WI38 (cell line): ENCODE measurements around the gene DNAJB14.

ENCODE experiments used
- H3K4me3 ChIP-seq: 2 replicates; pipeline ENCODE4 v1.5.1; 2011; ENCODE audit warnings: low read depth, mild to moderate bottlenecking, control low read depth, low read length
- CTCF ChIP-seq: IDR thresholded peaks from 2 replicates; pipeline ENCODE4 v1.5.1; 2012; ENCODE audit warnings: low read depth, mild to moderate bottlenecking, control low read depth, low read length

Gene DNAJB14

GRCh38 chr4:99946356-99947189 is at the start of gene DNAJB14:
Gene DNAJB14, minus strand, starts transcription at chr4:99946618. Its CDS starts 47 bp downstream, at chr4:99946571.
- H3K4me3 ChIP-seq: peak within 1 kb of the TSS; percentile 68
- no peak for TF ChIP-seq CTCF

GRCh38 chr4:99991741-99992140 is 45.3 kb upstream of the DNAJB14 start:
- TF ChIP-seq CTCF: no peak
- H3K4me3 ChIP-seq: no peak overlapping the region

GRCh38 chr4:99987681-99988080 is 41.3 kb upstream of the DNAJB14 start:
- no peak for TF ChIP-seq CTCF
- no peak overlapping the region for H3K4me3 ChIP-seq

GRCh38 chr4:99986792-99987191 is 40.4 kb upstream of the DNAJB14 start:
- no peak for TF ChIP-seq CTCF
- no peak overlapping the region for H3K4me3 ChIP-seq

- no peak for TF ChIP-seq CTCF
- no peak overlapping the region for H3K4me3 ChIP-seq
Observed at GRCh38 chr4:99983289-99983943, 37.0 kb upstream of the DNAJB14 start.

GRCh38 chr4:99979872-99980271 is 33.5 kb upstream of the DNAJB14 start:
- TF ChIP-seq CTCF: no peak
- no peak overlapping the region for H3K4me3 ChIP-seq
